Natural killer cell treated with Interleukin-12 subunit alpha and Interleukin-12 subunit beta and Interleukin-15 and Interleukin-18, amount 100 ng/mL, for 72 hours (primary cell): ENCODE measurements around the gene EARS2. TPM values are rescaled to one million over a fixed set of nuclear protein-coding genes. Genes with fewer than 3 reads are reported as not detected.

ENCODE experiments used
- ATAC-seq, 2 donors: fragments of 150-1000 bp; cut with Tn5 transposase in 1 of 2; sonication (Bioruptor Pico), chemical (Tn5 transposase) in 1 of 2; 2 replicates each; pipeline ENCODE4 v1.10.0; 2021
- DNase-seq: peaks from one replicate; pipeline ENCODE4 v3.0.0; 2022; ENCODE audit warnings: low spot score
- H3K27ac Mint-ChIP-seq, 2 donors: 1 replicate in 1 of 2; 2 replicates in 1 of 2; pipeline ENCODE4 v1.8.0; 2022; ENCODE audit warnings: mixed read lengths in 2 of 2, mild to moderate bottlenecking in 1 of 2, moderate library complexity in 1 of 2
- H3K27me3 Mint-ChIP-seq, 2 donors: 1 replicate in 1 of 2; 2 replicates in 1 of 2; pipeline ENCODE4 v1.8.0; 2022; ENCODE audit warnings: mixed read lengths in 2 of 2
- H3K36me3 Mint-ChIP-seq: one replicate; pipeline ENCODE4 v1.8.0; 2022; ENCODE audit warnings: mixed read lengths
- H3K4me1 Mint-ChIP-seq, 2 donors: 1 replicate in 1 of 2; 2 replicates in 1 of 2; pipeline ENCODE4 v1.8.0; 2022; ENCODE audit warnings: low read depth in 2 of 2, mixed read lengths in 2 of 2, mild to moderate bottlenecking in 1 of 2
- H3K4me3 Mint-ChIP-seq: one replicate; pipeline ENCODE4 v1.8.0; 2022; ENCODE audit warnings: mixed read lengths
- H3K9me3 Mint-ChIP-seq: 2 replicates; pipeline ENCODE4 v1.8.0; 2022; ENCODE audit warnings: mixed read lengths
- total RNA-seq, 2 donors: library from RNA; stranded (reverse); gene quantifications; one replicate each; pipeline ENCODE4 v1.2.3, GENCODE V29; 2022

The EARS2 gene
- total RNA-seq, 2 donors from 2014 or later = 19.2 to 34.9 TPM

DNA sequence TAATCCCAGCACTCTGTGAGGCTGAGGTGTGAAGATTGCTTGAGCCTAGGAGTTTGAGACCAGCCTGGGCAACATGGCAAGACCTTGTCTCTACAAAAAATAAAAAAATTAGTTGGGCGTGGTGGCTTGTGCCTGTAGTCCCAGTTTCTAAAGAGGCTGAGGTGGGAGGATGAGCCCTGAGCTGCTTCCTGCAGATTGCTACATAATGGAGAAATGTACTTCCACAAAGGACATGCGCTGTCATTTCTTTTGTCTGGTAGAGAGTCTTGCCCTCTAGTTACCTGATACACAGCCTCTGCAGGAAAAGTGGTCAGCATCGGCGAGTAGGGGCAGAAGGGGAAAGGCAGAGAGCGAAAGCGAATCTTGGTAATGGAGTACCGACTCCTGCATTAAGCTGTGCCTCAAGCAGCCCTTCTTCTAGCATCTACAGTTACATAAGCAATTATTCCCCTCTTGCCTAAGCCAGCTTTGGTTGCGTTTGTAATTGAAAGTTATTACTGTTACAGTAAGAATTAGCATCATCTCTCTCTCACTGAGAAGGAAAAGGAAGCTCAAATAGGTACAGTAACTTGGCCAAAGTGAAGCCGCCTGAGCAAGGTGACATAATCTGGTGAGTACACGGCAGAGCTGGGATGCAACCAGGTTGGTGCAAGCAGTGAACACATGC, 28.4 kb downstream of the EARS2 start:
- DNase-seq = no peak
- no peak for ATAC-seq
- Mint-ChIP-seq H3K9me3 (no peaks in the 10 kb centered on the region), H3K36me3 (peaks cover 4% of the 10 kb centered on the region), H3K4me1 (no peaks in the 10 kb centered on the region), H3K4me3 (no peak overlapping the region), H3K27ac (no peak overlapping the region), H3K27me3 (no peaks in the 10 kb centered on the region)

DNA sequence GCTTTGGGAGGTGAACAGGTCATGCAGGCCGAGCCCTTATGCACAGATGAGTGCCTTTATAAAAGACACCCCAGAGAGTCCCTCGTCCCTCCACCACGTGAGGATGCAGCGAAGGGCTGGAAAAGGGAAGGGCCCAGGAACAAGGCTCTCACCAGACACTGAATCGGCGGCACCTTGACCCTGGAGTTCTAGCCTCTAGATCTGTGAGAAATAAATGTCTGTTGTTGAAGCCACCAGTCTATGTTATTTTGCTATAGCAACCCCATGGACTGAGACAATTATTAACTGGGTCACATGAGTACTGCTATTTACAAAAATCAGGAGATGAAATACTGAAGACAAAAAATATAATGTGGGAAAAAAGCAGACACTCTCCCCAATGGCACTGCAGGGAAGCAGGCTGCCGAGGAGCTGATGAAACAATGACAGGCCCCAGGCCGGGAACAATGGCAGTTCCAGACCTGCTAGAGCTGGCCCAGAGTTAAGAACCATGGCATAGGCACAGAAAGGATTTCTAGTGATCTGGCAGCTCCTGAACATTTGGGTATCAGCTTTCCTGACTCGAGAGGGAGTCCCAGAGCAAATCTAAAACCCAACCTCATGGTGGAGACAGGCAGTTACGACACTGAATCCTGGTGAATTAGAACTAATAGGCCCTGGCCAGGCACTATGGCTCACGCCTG, 29.0 kb downstream of the EARS2 start:
- Mint-ChIP-seq H3K4me1 (no peaks in the 10 kb centered on the region), H3K27me3 (no peaks in the 10 kb centered on the region), H3K9me3 (no peaks in the 10 kb centered on the region), H3K36me3 (peaks cover 5% of the 10 kb centered on the region), H3K4me3 (no peak overlapping the region), H3K27ac (no peak overlapping the region)
- no peak for ATAC-seq
- no peak for DNase-seq

DNA sequence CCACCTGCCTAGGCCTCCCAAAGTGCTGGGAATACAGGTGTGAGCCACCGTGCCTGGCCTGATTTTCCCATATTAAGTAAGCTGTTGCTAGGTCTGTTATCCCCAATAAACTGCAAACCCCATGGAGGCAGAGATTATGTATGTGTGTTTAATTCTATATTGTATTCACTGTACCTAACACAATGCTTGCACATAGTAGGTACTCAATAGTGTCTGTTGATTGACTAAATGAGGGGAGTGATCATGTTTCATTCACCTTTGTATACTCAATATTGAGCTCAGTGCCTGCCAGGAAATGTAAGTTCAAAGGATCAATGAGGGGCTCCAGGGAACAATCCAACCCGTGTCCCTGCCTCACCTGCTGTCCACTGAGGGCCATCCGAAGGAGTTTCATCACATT, 32.3 kb downstream of the EARS2 start:
- ATAC-seq (no peak), DNase-seq (no peak)
- Mint-ChIP-seq H3K36me3 (peaks cover 10% of the 10 kb centered on the region), H3K9me3 (no peaks in the 10 kb centered on the region), H3K4me3 (no peak overlapping the region), H3K27ac (no peak overlapping the region), H3K4me1 (no peaks in the 10 kb centered on the region), H3K27me3 (no peaks in the 10 kb centered on the region)

DNA sequence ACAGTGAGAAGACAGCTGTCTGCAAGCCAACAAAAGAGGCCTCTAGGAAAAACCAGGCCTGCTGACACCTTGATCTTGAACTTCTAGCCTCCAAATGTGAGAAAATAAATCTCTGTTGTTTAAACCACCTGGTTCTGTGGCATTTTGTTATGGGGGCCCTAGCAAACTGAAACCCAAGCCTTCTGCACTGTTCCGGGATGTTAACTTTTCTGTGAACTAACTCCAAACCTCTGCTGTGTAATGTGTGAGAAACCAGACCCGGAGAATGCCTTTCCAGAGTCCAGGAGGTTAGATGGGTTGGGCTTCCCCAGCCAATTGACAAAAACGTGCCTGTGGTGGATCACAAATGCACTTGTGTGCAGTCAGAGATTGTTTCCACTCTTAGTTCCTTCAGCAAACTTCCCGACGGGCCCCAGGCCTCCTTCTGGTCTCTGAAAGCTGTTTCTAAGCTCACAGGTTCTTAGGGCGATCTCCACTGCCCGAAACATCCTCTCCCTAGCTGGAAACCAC, 33.2 kb downstream of the EARS2 start:
- Mint-ChIP-seq H3K27ac (peak overlapping the region in 1 of 2 donors; percentile 19), H3K36me3 (peaks cover 10% of the 10 kb centered on the region), H3K4me1 (no peaks in the 10 kb centered on the region), H3K27me3 (no peaks in the 10 kb centered on the region), H3K9me3 (no peaks in the 10 kb centered on the region), H3K4me3 (no peak overlapping the region)
- DNase-seq (no peak), ATAC-seq (no peak)

DNA sequence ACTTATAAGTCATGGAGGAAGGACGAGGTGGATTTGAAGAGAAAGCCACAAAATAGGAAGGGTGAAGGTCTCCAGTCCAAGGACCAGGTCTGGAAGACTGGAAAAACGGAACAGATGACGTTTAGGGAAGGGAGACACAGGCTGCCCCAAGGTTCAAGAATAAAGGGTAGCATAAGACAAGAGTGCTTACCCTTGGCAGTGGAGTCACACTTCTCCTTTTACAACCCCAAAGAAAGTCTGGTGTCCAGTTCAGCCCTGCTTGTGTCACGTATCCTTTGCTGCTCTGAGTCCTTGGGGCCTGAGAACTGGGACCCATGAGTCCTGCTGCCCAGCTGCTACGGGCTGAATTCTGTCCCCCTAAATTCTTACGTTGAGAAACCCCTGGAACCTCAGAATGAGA, 33.8 kb downstream of the EARS2 start:
- DNase-seq = no peak
- Mint-ChIP-seq H3K36me3 (peaks cover 10% of the 10 kb centered on the region), H3K9me3 (no peaks in the 10 kb centered on the region), H3K4me1 (no peaks in the 10 kb centered on the region), H3K27ac (no peak overlapping the region), H3K4me3 (no peak overlapping the region), H3K27me3 (no peaks in the 10 kb centered on the region)
- no peak for ATAC-seq

DNA sequence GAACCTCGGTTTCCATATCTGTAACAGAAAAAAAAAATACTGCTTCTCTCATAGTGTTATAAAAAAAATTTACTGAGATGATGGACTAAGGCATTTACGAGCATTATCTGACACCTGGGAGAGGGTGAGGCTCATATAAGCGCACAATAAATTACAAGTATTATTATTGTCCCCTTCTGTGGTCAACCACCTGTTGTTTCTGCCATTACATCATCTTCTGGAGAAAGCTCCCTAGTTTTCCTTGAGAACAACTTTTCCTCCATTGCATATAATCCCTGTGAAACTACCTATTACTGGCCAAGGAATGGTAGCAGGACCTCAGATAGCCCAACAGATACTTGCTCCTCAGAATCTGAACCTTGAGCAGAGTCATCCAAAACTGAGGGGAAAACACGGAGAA, 35.2 kb downstream of the EARS2 start:
- DNase-seq = no peak
- H3K9me3 Mint-ChIP-seq = no peaks in the 10 kb centered on the region
- no peak overlapping the region for H3K4me3 Mint-ChIP-seq
- H3K36me3 Mint-ChIP-seq = peaks cover 10% of the 10 kb centered on the region
- no peak overlapping the region for H3K27ac Mint-ChIP-seq
- no peaks in the 10 kb centered on the region for H3K27me3 Mint-ChIP-seq
- ATAC-seq = no peak
- H3K4me1 Mint-ChIP-seq = no peaks in the 10 kb centered on the region

DNA sequence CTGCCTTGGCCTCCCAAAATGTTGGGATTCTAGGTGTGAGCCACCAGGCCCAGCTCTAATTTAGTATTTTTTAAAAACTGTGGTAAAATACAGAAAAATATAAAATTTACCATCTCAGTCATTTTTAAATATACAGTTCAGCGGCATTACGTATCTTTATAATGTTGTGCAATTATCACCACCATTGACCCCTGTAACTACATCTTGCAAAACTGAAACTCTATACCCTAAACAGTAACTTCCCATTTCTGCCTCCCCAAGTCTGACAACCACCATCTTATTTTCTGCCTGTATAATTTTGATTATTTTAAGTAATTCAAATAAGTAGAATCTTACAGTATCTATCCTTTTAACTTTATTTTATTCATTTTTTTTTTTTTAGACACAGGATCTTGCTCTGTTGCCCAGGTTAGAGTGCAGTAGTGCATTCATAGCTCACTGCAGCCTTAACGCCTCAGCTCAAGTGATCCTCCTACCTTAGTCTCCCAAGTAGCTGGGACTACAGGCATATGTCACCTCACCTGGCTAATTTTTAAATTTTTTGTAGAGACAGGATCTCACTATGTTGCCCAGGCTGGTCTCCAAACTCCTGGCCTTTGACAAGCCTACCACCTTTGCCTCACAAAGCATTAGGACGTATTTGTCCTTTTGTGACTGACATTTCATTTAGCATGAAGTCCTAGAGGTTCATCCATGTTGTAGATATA, 36.0 kb downstream of the EARS2 start:
- Mint-ChIP-seq H3K4me1 (peaks cover 3 to 5% of the 10 kb centered on the region in 2 donors), H3K36me3 (peaks cover 10% of the 10 kb centered on the region), H3K4me3 (no peak overlapping the region), H3K27ac (no peak overlapping the region), H3K27me3 (no peaks in the 10 kb centered on the region), H3K9me3 (no peaks in the 10 kb centered on the region)
- DNase-seq (no peak), ATAC-seq (no peak)

DNA sequence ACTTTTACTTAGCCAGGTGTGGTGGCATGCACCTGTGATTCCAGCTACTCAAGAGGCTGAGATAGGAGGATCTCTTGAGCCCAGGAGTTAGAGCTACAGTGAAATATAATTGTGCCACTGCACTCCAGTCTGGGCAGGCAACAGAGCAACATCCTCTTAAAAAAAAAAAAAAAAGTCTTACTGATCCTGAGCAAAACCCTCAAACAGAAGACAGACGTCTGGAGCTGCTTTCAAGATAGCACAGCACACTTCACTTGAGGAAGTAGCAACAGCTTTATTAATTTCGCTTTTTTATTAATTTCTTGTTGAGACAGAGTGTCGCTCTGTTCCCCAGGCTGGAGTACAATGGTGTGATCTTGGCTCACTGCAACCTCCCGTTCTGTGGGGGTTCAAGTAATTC, 36.6 kb downstream of the EARS2 start:
- Mint-ChIP-seq H3K4me3 (no peak overlapping the region), H3K27ac (no peak overlapping the region), H3K9me3 (no peaks in the 10 kb centered on the region), H3K36me3 (peaks cover 10% of the 10 kb centered on the region), H3K4me1 (peaks cover 6 to 10% of the 10 kb centered on the region in 2 donors), H3K27me3 (no peaks in the 10 kb centered on the region)
- ATAC-seq = no peak
- DNase-seq = no peak

DNA sequence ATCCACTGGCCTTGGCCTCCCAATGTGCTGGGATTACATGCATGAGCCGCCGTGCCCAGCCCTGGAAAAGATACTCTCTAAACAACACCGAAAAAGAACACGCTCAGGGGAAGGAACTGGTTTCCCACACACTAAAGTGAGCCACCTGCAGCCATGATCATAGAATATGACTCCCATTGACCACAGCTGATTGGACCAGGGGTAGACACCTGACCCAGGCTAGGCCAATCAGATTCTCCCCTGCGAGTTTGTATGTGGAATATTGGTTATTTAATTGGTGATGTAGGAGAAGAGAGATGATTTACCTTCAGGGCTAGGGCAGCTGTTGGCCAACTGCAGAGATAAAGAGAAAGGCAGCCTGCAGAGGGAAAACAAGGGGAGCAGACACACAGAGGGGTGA, 37.9 kb downstream of the EARS2 start:
- Mint-ChIP-seq H3K27me3 (no peaks in the 10 kb centered on the region), H3K4me3 (no peak overlapping the region)

DNA sequence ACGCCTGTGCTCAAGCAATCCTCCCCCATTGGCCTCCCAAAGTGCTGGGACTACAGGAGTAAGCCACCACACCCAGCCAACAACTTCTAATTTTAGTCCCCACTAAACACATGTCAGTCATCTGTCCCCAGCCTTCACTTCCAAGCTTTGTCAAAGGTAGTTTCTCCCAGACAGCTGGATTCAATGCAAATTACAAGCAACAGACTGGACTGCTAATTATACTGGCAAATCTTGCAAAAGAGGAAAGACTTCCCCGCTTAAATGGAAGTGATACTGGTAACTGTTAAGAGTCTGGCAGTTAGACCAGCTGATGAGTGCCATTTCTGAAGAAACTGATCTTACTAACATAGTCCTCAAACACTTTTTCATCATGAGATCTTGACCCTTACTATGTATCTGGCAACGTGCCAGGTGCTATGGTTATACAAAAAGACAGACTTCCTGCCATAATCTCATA, 38.7 kb downstream of the EARS2 start:
- peaks cover 11 to 22% of the 10 kb centered on the region in 2 donors for H3K4me1 Mint-ChIP-seq
- no peak overlapping the region for H3K27ac Mint-ChIP-seq
- H3K27me3 Mint-ChIP-seq = no peaks in the 10 kb centered on the region
- no peaks in the 10 kb centered on the region for H3K9me3 Mint-ChIP-seq
- no peak for DNase-seq
- peaks cover 7% of the 10 kb centered on the region for H3K36me3 Mint-ChIP-seq
- H3K4me3 Mint-ChIP-seq = no peak overlapping the region
- no peak for ATAC-seq

More for the DNA sequence above, 37.9 kb downstream of the EARS2 start:
- DNase-seq = no peak
- Mint-ChIP-seq H3K4me1 (peaks cover 11 to 22% of the 10 kb centered on the region in 2 donors), H3K27ac (no peak overlapping the region), H3K36me3 (peaks cover 10% of the 10 kb centered on the region), H3K9me3 (no peaks in the 10 kb centered on the region)
- ATAC-seq = no peak

DNA sequence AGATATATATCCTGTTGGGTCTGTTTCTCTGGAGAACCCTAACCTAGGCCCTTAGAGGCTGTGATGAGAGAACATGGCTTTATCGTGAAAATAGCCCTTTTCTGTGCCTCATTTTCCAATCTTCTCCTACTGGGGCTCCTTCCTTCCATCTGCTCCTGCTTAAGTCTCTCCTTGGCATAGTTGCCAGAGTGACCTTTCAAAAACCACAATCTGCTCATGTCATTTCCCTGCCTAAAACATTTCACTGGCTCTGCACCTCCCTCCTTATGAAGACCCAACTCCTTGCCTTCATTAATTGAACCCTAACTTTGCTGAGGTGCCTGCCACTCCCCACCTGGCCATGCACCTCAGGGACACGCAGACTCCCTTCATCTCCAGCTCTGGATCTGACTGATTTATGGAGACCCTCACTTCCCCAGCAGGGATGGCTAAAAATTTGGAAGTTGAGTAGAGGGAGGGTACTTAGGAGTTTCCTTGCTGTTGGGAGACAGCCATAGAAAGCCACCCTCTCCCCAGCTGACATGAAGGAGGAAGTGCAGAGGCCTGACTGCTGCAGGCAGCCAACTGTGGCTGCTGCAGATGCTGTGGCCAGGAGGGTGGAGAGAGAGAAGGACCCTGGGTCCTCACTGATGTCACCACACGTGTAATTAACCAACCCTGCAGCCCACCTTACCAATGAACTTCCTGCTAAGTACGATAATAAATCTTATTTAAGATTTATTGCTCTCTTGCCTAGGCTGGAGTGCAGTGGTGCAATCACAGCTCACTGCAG, 40.6 kb downstream of the EARS2 start:
- H3K4me1 Mint-ChIP-seq = peaks cover 11 to 22% of the 10 kb centered on the region in 2 donors
- no peak for DNase-seq
- H3K27me3 Mint-ChIP-seq = no peaks in the 10 kb centered on the region
- ATAC-seq = no peak
- H3K4me3 Mint-ChIP-seq = no peak overlapping the region
- H3K27ac Mint-ChIP-seq = no peak overlapping the region
- no peaks in the 10 kb centered on the region for H3K36me3 Mint-ChIP-seq
- H3K9me3 Mint-ChIP-seq = no peaks in the 10 kb centered on the region

DNA sequence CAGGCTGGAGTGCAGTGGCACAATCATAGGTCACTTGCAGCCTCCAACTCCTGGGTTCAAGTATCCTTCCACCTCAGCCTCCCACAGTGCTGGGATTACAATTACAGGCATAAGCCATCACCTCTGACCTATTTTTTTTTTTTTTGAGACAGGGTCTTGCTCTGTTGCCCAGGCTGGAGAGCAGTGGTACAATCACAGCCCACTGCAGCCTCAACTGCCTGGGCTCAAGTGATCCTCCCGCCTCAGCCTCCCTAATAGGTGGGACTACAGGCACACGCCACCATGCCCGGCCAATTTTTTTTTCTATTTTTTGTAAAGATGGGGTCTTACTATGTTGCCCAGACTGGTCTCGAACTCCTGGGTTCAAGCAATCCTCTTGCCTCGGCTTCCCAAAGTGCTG, 41.3 kb downstream of the EARS2 start:
- ATAC-seq (no peak), DNase-seq (no peak)
- H3K4me3 Mint-ChIP-seq = no peak overlapping the region
- H3K36me3 Mint-ChIP-seq = no peaks in the 10 kb centered on the region
- H3K9me3 Mint-ChIP-seq = no peaks in the 10 kb centered on the region
- H3K4me1 Mint-ChIP-seq = peaks cover 11 to 23% of the 10 kb centered on the region in 2 donors
- no peaks in the 10 kb centered on the region for H3K27me3 Mint-ChIP-seq
- H3K27ac Mint-ChIP-seq = peak overlapping the region in 1 of 2 donors; percentile 29

DNA sequence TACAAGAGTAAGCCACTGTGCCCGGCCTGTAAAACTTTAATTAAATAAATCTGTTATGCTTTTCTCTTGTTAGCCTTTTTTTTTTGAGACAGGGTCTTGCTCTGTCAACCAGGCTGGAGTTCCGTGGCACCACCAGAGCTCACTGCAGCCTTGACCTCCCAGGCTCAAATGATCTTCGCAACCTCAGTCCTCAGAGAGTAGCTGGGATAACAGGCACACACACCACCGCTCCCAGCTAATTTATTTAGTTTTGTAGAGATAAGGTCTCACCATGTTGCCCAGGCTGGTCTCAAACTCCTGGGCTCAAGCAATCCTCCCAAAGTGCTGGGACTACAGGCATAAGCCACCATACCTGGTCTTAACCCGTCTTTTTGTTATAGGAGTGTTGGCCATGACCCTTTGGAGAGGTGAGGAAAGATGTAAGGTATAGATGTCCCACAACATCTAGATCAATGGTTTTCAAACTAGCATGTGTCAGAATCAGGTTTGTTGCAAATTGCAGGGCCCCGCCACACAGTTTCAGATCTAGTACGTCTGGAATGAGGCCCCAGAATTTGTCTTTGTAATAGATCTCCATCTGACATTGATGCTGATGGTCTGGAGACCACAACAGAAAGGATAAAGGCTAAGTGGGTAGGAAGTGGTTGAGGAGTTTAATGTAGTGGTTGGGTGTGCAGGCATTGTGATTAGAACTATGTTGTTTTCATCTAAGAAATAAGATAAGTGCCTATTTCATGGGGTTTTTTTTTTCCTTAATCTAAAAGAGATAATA, 42.6 kb downstream of the EARS2 start:
- Mint-ChIP-seq H3K4me3 (peak overlapping the region; percentile 26), H3K36me3 (no peaks in the 10 kb centered on the region), H3K4me1 (peaks cover 15 to 28% of the 10 kb centered on the region in 2 donors), H3K27ac (peak overlapping the region in 1 of 2 donors; percentile 1), H3K9me3 (no peaks in the 10 kb centered on the region), H3K27me3 (no peaks in the 10 kb centered on the region)
- DNase-seq (no peak), ATAC-seq (peak in 1 of 2 donors; percentile 39)
